DMS 273 (cell line): ENCODE results near the gene BBS9.
A peak's percentile ranks its signal among the peaks of the same experiment; 100 is the strongest.

Experiments used
- DNase-seq: peaks from one replicate; lab custom pipeline; 2025; ENCODE audit not compliant: unreplicated experiment; lab: John Stamatoyannopoulos, UW

BBS9 gene

DNA sequence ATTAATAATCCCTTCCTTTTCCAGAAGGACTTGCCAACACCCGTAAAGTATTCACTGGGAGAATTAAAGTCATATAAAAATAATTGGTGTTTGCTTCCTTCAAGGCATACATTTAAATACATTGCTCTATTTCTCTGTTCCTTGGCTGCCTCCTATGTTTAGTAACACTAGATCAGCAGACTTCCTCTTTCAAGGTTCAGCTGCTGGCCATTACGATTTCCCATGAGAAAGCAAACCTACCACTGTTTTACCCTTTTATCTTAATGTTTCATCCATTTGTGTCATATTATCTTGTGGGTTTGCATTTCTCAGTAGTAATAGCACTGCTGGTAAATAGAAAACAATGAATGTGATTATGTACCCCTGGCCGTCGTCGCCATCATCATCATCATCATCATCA, 462.1 kb downstream of the BBS9 start:
- no peak for DNase-seq

DNA sequence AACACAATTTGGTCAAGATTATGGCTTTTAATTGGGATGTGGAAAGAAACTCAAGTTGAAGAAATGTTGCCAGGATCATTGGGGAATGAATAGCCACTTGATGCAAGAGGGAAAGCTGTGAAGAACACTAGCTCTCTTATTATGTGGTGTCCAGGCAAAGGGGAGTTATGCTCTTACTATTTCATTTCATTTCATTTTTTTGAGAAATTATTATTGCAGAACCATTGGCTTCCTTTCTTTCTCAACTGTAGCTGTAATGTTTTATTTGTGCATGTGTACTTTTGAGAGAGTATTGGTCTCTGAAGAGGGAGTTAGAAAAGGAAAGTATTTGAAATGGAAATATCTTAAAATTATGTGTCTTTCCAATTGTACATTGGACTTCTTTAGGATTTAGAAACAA, 463.4 kb downstream of the BBS9 start:
- DNase-seq = no peak

DNA sequence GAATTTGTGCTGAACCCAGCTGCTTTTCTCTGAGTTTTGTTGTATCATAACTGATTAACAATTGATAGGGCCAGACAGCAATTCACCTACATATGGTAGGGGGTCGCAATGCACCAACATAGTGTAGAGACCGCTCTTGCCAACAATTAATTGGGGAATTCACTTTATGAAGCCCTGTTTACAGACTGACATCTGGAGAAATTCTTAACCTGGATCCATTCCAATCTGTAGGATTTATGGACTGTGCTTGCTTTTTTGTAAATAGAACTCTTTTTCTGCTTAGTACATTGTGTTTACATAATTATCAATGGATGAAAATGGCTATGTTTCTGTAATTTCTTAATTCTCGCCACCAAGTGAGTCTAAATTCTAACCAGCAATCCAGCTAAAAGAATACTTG, 464.2 kb downstream of the BBS9 start:
- DNase-seq = peak; percentile 76

DNA sequence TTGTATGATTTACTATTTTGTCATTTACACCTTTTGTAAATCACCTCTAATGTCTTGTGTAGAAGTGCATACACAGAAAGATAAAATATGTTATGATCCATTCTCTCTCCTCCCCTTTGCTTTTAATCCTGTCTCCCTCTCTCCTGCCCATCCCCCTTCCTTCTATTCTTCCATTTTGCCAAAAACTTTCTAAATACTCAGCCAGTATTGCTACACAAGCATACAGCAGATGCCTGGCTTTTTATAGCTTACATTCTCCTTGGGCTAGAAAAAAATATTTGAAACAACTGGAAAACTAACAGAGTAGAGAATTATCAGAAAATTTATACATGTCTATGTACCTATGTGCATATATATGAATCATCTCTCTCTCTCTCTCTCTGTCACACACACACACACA, 467.3 kb downstream of the BBS9 start:
- peak; percentile 9 for DNase-seq

DNA sequence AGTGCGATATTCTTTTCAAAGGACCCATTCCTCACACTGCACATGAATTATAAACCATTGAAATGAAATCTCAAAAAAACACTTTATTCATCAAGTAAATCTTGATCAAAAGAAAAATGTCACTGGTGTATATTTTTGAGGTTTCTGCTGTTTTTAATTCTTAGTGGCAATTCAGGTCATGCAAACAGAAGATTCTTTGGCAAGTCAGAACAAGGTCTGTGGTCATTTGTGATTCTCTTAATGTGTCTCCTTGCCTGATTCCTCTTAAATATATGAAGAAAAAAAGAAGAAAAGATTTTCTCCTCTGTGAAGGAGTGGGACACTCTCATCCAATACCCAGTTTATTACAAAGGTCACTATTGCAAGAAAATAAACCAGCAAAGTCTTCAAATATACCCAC, 467.8 kb downstream of the BBS9 start:
- DNase-seq = no peak

DNA sequence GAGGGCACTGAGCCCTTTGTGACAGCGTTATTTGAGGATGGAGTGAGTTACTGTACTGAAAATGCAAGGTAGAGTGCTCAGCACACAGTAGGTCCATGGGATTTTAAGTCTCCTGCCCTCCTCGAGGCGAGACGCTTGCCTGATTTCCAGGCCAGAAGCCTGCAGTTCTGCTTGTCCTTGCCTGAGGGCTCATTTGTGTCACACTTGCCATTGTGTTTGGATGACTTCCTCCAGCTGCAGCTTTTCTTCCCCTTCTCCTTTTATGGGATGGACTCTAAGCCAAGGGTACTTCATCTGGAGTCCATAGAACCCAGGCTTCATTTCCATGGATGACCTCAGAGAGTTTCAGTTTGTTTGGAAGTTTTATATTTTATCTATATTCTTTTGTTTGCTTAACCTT, 471.7 kb downstream of the BBS9 start:
- no peak for DNase-seq

DNA sequence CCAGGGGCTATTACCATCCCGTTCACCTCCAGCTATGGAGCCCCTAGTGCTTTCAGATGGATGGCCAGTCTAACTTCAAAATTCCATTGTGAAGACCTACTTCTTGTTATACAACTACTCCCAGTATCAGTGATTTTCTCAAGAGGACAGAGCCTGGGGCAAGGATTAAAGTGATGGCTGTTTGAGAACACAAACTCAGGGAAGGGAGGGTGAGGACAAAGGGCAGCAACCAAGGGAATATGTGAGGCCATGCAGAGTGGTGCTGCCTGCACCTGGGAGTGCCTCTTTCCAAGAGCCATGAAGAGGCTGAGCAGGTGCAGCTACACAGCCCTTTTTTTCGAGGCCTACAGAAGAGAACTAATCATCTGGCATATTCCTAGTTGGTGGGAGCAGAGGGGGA, 472.5 kb downstream of the BBS9 start:
- no peak for DNase-seq

DNA sequence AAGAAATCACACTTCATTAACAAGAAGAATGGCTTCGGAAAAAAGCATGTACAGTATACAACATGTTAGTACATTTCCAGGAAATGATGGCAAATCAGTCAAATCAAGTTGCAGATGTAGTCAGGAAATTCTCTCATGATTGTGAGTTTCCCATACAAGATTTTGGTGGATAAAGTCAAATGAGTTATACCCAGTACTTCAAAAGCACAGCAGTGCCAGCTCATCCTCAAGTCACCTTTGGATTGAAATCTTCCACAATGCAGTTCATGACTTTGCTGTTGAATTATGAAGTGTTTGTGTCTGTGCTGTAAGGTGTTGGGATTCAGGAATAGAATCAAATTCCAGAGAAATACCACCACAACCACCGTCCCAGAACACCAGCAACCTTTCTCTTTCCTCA, 474.7 kb downstream of the BBS9 start:
- no peak for DNase-seq

DNA sequence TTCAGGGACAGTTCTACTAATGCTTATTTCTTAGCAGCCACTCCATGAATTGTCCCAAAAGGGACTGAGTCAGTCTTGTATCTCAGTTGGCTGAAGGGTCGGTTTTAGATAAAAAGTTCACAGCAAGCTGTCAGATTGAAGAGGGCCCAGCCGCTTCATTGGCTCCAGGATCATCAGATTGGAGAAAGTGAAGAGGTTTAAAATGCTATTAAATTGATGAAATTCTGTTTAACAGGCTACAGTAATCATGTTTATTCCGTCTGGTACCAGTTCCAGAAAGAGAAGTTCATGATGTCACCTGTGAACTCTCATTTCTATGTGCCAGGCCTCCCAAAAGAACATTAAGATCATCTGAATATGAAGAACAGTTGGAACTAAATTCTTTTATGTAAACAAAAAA, 481.6 kb downstream of the BBS9 start:
- no peak for DNase-seq

DNA sequence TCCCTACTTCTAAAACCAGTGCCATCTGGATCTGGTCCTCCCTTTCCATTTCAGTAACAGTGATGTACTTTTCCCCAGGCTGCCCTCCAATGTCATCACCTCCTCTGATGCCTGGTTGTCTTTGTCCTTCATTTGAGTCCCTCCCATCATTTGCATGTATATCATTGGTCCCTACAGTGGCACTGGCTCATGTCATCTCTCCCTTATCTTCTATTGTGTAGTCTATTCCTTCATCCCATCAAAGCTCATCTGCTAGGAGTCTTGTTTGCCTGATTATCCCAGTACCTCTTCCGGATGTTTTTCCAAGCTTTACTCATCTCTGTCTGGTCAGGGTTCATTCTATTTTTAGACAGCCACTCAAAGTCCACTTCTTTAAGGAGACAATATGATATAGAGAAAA, 483.1 kb downstream of the BBS9 start:
- DNase-seq = no peak

DNA sequence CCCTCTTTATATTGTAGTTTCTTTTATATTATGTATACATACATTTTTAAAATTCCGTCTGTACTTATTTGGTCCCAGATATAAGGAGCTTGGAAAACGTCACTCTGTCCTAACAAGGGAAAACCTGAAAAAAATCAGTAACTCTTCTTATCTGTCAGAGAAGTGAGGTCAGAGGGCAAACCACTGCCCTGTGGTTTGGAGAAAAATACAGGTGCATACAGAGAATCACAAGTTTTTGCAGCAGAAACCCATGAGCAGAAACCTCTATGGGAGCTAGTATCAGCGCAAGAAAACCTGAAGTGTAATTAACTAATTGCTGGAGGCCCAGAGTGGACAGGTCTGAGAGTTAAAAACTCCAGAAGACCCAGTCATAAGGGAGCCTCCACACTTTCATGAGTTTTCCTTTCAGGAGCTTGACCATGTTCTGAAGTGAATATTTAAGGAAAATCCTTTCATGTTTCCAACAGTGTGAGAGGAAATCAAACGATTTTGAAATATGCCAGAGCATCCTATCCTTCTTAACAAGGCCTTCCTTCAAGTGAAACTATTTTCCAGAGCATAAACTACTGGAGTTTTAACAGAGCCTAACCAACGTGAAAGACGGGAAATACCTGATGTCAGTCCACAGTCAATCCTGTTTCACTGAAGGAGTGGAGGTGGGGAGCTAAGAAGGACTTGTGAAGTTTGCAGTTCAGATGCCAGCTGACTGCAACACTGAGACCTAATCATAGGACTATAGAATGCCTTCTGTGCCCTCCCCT, 485.2 kb downstream of the BBS9 start:
- no peak for DNase-seq

DNA sequence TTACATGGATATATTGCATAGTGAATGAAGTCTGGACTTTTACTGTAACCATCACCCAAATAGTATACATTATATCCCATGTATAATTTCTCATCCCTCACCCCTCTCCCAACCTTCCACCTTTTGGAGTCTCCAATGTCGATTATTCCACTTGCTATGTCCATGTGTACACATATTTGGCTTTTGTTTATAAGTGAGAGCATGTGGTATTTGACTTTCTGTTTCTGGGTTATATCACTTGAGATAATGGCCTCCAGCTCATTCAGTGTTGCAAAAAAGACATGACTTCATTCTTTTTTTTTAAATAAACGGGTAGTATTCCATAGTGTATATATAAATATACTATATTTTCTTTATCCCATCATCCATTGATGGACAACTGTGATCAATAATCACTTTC, 487.4 kb downstream of the BBS9 start:
- DNase-seq = no peak

DNA sequence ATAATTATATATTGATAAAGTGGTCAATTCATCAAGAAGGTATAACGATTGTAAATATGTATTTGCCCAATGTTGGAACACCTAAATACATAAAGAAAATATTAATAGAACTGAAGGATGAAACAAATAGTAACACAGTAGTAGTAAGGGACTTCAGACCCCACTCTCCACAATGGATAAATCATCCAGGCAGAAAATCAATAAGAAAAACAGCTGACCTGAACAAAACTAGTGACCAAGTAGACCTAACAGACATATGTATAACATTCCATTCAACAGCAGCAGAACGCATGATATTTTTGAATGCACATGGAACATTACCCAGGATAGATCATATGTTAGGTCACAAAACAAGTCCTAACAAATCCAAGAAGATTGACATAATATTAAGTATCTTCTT, 489.9 kb downstream of the BBS9 start:
- DNase-seq = no peak

DNA sequence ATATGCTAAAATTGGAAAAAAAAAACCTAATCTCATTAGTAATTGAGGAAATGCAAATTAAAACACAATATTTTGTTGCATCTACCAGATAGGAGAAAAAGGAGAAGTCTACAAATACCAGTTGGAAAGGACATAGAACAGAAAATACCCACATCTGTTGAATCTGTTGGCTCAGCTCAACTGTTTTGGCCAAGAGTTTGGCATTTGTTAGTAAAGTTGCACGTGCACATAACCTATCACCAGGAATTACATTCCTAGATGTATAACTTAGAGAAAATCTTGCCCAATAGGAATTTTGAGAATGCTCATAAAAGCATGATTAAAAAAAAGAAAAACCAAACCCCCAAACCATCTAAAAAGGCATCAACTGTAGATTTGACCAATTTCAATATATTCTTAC, 493.9 kb downstream of the BBS9 start:
- no peak for DNase-seq

DNA sequence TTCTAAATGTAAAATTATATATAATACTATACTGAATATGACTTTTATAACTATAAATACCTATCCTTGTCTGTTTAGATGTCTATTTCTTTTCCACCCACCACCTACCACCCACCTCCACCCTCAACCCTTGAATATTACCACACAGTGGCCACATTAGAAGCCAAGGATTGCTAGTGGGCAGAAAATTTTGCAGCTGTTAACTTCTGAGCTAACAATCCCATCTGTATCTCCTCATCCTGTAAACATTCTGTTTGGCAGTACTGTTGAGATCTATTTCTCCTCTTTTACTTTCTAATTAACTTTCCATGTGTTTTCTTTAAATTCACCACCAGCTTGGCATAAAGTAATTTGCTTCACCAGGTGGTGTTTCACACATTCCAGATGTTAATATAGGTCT, 494.9 kb downstream of the BBS9 start:
- DNase-seq = peak; percentile 28

DNA sequence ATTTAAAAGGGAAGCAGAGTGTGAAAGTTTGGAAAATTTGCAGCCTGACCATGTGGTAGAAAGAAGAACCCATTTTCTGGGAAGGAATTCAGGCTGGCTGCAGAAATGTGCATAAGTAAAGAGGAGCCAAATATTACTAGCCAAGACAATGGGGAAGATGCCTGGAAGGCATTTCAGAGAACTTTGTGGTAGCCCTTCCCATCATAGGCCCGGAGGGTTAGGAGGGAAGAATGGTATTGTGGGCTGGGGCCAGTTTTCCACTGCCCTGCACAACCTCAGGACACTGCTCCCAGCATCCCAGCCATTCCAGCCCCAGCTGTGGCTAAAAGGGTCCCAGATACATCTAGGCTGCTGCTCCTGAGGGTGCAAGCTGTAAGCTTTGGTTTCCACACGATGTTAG, 497.5 kb downstream of the BBS9 start:
- DNase-seq = no peak

DNA sequence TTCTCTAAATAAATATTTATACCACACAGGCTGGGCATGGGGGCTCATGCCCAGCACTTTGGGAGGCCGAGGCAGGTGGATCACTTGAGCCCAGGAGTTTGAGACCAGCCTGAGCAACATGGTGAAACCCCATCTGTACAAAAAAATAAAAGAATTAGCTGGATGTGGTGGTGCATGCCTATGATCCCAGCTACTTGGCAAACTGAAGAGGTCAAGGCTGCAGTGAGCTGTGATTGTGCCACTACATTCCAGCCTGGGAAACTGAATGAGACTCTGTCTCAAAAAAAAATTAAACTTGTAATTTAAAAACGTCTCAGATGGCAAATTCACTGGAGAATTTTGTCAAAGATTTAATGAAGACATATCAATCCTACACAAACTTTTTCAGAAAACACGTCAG, 498.4 kb downstream of the BBS9 start:
- DNase-seq = no peak

DNA sequence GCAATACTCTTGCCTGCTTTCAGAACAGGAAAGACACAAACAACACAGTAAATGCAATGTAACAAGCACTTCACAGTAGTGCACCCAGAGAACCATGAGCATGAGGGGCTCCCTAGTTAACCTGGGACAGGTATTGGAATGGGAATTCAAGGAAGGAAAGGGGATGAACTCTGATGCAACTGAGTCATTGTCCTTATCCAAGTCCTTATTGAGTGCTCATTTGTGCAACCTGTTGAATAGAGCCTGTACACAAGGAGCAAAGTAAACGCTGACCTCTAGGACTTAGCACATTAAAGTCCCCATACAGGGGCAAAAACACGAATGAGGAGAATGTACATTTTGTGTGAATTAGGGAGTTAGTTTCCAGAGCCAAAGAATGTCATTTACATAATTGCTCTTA, 499.5 kb downstream of the BBS9 start:
- no peak for DNase-seq

DNA sequence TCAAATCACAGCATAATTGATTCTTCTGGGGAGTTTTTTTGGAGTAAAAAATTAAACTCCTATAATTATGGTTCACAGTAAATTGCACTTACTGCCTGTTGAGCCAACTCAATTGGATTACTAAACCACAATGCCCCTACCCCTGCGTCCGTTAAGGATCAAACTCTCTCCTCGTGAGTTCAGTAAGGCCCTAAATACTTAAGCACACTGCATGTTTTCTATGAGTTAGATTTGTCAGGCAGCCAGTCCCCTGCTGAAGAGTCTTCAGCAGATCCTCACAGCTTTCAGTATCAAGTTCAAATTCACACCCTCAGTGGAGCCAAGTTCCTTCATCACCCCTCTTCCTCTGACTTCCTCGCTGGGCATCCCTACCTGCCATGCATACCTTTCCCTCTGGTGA, 501.0 kb downstream of the BBS9 start:
- no peak for DNase-seq

DNA sequence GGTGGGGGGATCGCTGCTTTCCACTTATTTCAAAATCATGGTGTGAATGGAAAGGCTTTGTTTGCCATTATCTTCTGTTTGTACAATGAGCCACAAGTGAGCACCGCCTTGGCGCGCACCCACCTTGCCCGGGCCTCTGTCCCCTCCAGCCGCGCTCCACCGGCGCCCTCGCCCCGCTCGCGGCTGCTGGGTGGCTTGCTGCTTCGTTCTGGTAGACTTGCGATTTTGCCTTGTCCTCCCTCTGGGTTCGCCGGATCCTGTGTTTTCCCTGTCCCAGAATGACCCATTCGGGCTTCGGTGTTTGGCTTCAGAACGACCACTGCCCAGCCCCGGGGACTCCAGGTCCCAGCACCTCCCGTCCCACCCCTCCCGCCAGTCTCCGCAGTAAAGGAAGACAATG, 503.0 kb downstream of the BBS9 start:
- DNase-seq = no peak

DNA sequence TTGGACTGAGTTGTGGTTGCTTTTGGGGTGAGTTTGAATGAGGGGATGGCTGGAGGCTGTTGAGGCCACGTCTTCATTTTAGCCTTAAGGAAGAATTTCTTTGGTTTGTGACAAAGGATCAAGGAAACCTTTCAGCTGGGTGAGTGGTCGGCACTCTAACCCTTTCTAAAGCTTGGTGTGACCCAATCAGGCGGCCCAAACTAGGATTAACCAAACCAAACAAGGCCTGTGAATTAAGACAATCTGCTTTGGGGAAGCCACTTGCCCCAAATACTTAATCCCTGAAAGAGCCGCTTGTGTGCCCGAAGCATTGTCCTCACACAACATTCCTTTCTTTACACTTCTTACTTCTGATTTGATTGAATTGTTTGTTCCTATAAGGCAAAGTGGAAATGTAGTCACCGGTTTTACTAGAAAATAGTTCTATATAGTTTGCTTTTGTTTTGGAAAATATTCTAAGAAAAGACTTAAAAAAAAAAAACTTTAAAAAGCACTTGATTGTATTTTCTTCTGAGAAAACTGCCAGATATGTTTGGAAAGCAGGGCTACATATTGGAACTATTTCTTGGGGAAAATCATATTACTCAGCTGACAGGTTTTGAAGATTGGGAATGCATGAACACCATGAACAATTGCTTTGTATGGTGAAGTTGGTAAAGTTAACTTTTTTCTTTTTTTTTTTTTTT, 503.6 kb downstream of the BBS9 start:
- no peak for DNase-seq

DNA sequence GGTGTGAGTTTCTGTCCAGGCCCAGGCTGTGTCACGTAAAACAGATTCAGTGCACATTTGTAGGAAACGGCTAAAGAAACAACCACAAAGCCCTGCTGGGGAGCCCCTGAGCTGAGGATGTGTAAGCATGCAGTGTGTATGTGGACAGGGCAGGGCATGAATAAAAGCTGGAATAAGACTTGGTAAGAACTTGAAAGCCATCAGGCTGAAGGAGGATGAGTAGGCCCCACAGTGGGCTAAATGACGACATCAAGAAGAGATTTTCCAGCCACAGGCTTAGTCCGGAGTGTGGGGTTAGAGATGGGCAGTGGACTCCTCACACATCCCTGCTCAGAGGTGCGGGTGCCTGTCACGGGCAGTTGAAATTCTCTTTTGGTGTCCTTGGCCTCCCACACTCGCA, 505.2 kb downstream of the BBS9 start:
- DNase-seq = no peak

DNA sequence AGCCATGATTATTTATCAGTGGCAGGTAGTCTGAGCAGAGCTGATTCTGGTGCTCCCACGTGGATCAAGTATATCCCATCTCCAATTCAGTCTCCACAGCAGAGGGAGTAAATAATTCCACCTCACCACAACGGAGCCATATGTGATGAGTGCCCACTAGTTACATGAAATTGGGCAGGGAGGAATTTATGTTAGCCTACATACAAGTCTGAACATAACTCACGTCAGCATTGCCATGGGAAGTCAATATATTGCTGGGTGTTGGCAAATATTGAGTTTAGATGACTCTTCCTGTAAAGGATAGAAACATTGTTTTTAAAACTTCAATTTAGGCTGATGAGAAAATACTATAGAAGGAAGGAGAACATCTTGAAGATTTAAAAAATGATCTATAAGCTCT, 507.0 kb downstream of the BBS9 start:
- DNase-seq = no peak
